Smooth muscle cell (in vitro differentiated cells): ENCODE data around the gene SPIN4. TPM values are rescaled to one million over a fixed set of nuclear protein-coding genes. Genes with fewer than 3 reads are reported as not detected.
"Not testable (repeated sequence)": the region's sequence is repeated elsewhere in the genome, so short reads cannot be mapped to it uniquely, and the experiment has no call there.

Experiments used
- DNase-seq: peaks from one replicate; lab custom pipeline; 2025; ENCODE audit not compliant: unreplicated experiment; lab: John Stamatoyannopoulos, UW
- H2AFZ ChIP-seq: fragments of 200-600 bp; sonication (generic); 2 replicates; pipeline ENCODE4 v1.6.0; 2016; ENCODE audit warnings: antibody characterized with exemption, low read depth, mild to moderate bottlenecking
- H3F3A ChIP-seq: fragments of 200-600 bp; sonication (generic); 2 replicates; pipeline ENCODE4 v1.6.0; 2017; ENCODE audit warnings: antibody characterized with exemption, low read depth
- H3K27ac ChIP-seq: fragments of 200-600 bp; sonication (generic); 2 replicates; pipeline ENCODE4 v1.5.1; 2016; ENCODE audit warnings: low read depth, mild to moderate bottlenecking
- H3K27me3 ChIP-seq: fragments of 200-600 bp; sonication (generic); 2 replicates; pipeline ENCODE4 v1.6.1; 2016; ENCODE audit warnings: low read depth, mild to moderate bottlenecking
- H3K36me3 ChIP-seq: fragments of 200-600 bp; sonication (generic); 2 replicates; pipeline ENCODE4 v1.5.1; 2016; ENCODE audit warnings: low read depth
- H3K4me1 ChIP-seq: fragments of 200-600 bp; sonication (generic); 2 replicates; pipeline ENCODE4 v1.5.1; 2016; ENCODE audit warnings: low read depth
- H3K4me2 ChIP-seq: fragments of 200-600 bp; sonication (generic); 2 replicates; pipeline ENCODE4 v1.6.0; 2016; ENCODE audit warnings: mild to moderate bottlenecking
- H3K4me3 ChIP-seq: fragments of 200-600 bp; sonication (generic); 2 replicates; pipeline ENCODE4 v1.5.1; 2016; ENCODE audit warnings: mild to moderate bottlenecking
- H3K79me2 ChIP-seq: fragments of 200-600 bp; sonication (generic); 2 replicates; pipeline ENCODE4 v1.6.0; 2016; ENCODE audit warnings: low read depth, mild to moderate bottlenecking
- H3K9ac ChIP-seq: fragments of 200-600 bp; sonication (generic); 2 replicates; pipeline ENCODE4 v1.6.0; 2016; ENCODE audit warnings: low read depth
- H3K9me3 ChIP-seq: fragments of 200-600 bp; sonication (generic); replicated peaks from 2 replicates; pipeline ENCODE4 v1.5.1; 2016; ENCODE audit warnings: low read depth
- H4K20me1 ChIP-seq: fragments of 200-600 bp; sonication (generic); 2 replicates; pipeline ENCODE4 v1.6.0; 2016; ENCODE audit warnings: low read depth
- CTCF ChIP-seq: fragments of 200-600 bp; sonication (generic); IDR thresholded peaks from 2 replicates; pipeline ENCODE4 v1.5.1; 2017; ENCODE audit warnings: borderline replicate concordance, mild to moderate bottlenecking, antibody characterized with exemption; ENCODE audit not compliant: insufficient read depth, poor library complexity, severe bottlenecking
- WGBS: methylation state at CpG from one replicate; pipeline ENCODE4 v1.1.7; 2016; ENCODE audit warnings: low lambda C conversion rate; 5-methylcytosine and 5-hydroxymethylcytosine counted together
- polyA plus RNA-seq: library from polyadenylated mRNA; unstranded; fragments of >200 nt; fragmentation: Nextera tagmentation; extraction: Ambion mirVana; gene quantifications from 2 replicates; pipeline ENCODE4 v1.2.1, GENCODE V29; 2016
- total RNA-seq: library from RNA; depleted of rRNA; stranded (reverse); fragments of >200 nt; gene quantifications from 2 replicates; pipeline ENCODE4 v1.2.3, GENCODE V29; 2014

Gene SPIN4
- total and polyA plus RNA-seq, 2 experiments from 2014 or later = 6.0 to 6.8 TPM

GRCh38 chrX:63387411-63387810 lies 36.3 kb upstream of the SPIN4 start:
- Histone ChIP-seq H3K79me2 (no peaks in the 10 kb centered on the region), H3K4me2 (no peak overlapping the region), H3K9me3 (no peaks in the 10 kb centered on the region), H2AFZ (no peak overlapping the region), H3K27ac (no peak overlapping the region), H3K36me3 (no peaks in the 10 kb centered on the region), H3K27me3 (no peaks in the 10 kb centered on the region), H4K20me1 (no peaks in the 10 kb centered on the region), H3K9ac (no peak overlapping the region), H3K4me1 (no peaks in the 10 kb centered on the region), H3F3A (no peaks in the 10 kb centered on the region), H3K4me3 (no peak overlapping the region)
- TF ChIP-seq CTCF = no peak
- DNase-seq = no peak
- WGBS = 79% methylated on average over 3 of the region's 3 CpGs

GRCh38 chrX:63384263-63384662 lies 33.1 kb upstream of the SPIN4 start:
- H3K27ac ChIP-seq, H3K27me3 ChIP-seq, H3K4me3 ChIP-seq, H2AFZ ChIP-seq, H3K4me2 ChIP-seq, H4K20me1 ChIP-seq, H3F3A ChIP-seq, DNase-seq, H3K79me2 ChIP-seq, H3K9ac ChIP-seq, H3K9me3 ChIP-seq, H3K36me3 ChIP-seq, H3K4me1 ChIP-seq: not testable (repeated sequence)

- not testable (repeated sequence) for H3K4me2 ChIP-seq, H3K9me3 ChIP-seq, H3F3A ChIP-seq, H3K4me1 ChIP-seq, H3K27ac ChIP-seq, DNase-seq, H3K9ac ChIP-seq, H4K20me1 ChIP-seq, H2AFZ ChIP-seq, H3K79me2 ChIP-seq, H3K27me3 ChIP-seq, H3K36me3 ChIP-seq, H3K4me3 ChIP-seq
- 95% methylated on average over 3 of the region's 3 CpGs for WGBS
Observed at GRCh38 chrX:63373012-63373411, 21.9 kb upstream of the SPIN4 start.

- not testable (repeated sequence) for H3K36me3 ChIP-seq, H2AFZ ChIP-seq, H3K4me1 ChIP-seq, H3K79me2 ChIP-seq, H3K27me3 ChIP-seq, H3K9ac ChIP-seq, DNase-seq, H3K4me2 ChIP-seq, H3K27ac ChIP-seq, H3F3A ChIP-seq, H4K20me1 ChIP-seq, H3K4me3 ChIP-seq
- 84% methylated on average over 5 of the region's 5 CpGs for WGBS
- H3K9me3 ChIP-seq = peaks cover 16% of the 10 kb centered on the region
Observed at GRCh38 chrX:63367699-63368098, 16.6 kb upstream of the SPIN4 start.

- Histone ChIP-seq H3K27ac (no peak overlapping the region), H3K9ac (no peak overlapping the region), H4K20me1 (no peaks in the 10 kb centered on the region), H3K4me1 (no peaks in the 10 kb centered on the region), H3K36me3 (no peaks in the 10 kb centered on the region), H3F3A (no peaks in the 10 kb centered on the region), H2AFZ (no peak overlapping the region), H3K79me2 (no peaks in the 10 kb centered on the region), H3K27me3 (no peaks in the 10 kb centered on the region), H3K4me3 (no peak overlapping the region), H3K4me2 (no peak overlapping the region), H3K9me3 (peaks cover 16% of the 10 kb centered on the region)
- no peak for TF ChIP-seq CTCF
- DNase-seq = no peak
- WGBS = 69% methylated on average over 4 of the region's 4 CpGs
Observed at GRCh38 chrX:63363788-63364187, 12.7 kb upstream of the SPIN4 start.
